GM19328 (cell line): Measurements from ENCODE around the gene RSL1D1.
"Not testable (repeated sequence)": the region's sequence is repeated elsewhere in the genome, so short reads cannot be mapped to it uniquely, and the experiment has no call there.

ENCODE experiments used
- ATAC-seq: cut with Tn5 transposase; IDR thresholded peaks from one replicate; pipeline ENCODE4 v1.9.1; 2021; ENCODE audit warnings: mild to moderate bottlenecking, moderate library complexity; ENCODE audit not compliant: unreplicated experiment

The RSL1D1 gene

GRCh38 chr16:11799509-11800381, 51.6 kb downstream of the RSL1D1 start:
- no peak for ATAC-seq

GRCh38 chr16:11799017-11799381, 52.3 kb downstream of the RSL1D1 start:
- ATAC-seq, result no peak

GRCh38 chr16:11797957-11798299, 53.4 kb downstream of the RSL1D1 start:
- no peak for ATAC-seq

- ATAC-seq, result peak; percentile 94
These were observed 54.0 kb downstream of the RSL1D1 start, which contains the start of gene ZC3H7A for GRCh38 chr16:11797166-11797956. Gene ZC3H7A, minus strand, starts transcription at chr16:11797258. Its CDS starts 14,904 bp downstream, at chr16:11782354.

- peak; percentile 15 for ATAC-seq
These were observed 54.8 kb downstream of the RSL1D1 start for GRCh38 chr16:11796227-11797165.

GRCh38 chr16:11795887-11796226, 55.5 kb downstream of the RSL1D1 start:
- ATAC-seq, result no peak

GRCh38 chr16:11794996-11795886, 56.1 kb downstream of the RSL1D1 start:
- ATAC-seq, result no peak

- ATAC-seq, result no peak
These were observed 56.9 kb downstream of the RSL1D1 start for GRCh38 chr16:11794447-11794846.

GRCh38 chr16:11793840-11794239, 57.5 kb downstream of the RSL1D1 start:
- no peak for ATAC-seq

- no peak for ATAC-seq
These were observed 58.7 kb downstream of the RSL1D1 start for GRCh38 chr16:11792410-11793241.

GRCh38 chr16:11791144-11791828, 60.1 kb downstream of the RSL1D1 start:
- ATAC-seq, result no peak

GRCh38 chr16:11788914-11789313, 62.4 kb downstream of the RSL1D1 start:
- no peak for ATAC-seq

- ATAC-seq, result not testable (repeated sequence)
These were observed 66.3 kb downstream of the RSL1D1 start for GRCh38 chr16:11784980-11785599.

- not testable (repeated sequence) for ATAC-seq
These were observed 67.0 kb downstream of the RSL1D1 start for GRCh38 chr16:11784381-11784780.

GRCh38 chr16:11784038-11784369, 67.3 kb downstream of the RSL1D1 start:
- ATAC-seq, result no peak
